Breast epithelium (tissue), 4 donors: ENCODE results near the gene ATG101. TPM values are rescaled to one million over a fixed set of nuclear protein-coding genes. Genes with fewer than 3 reads are reported as not detected.

ENCODE experiments used
- DNase-seq, 2 donors: peaks; one replicate each; pipeline ENCODE4 v3.0.0-alpha.2; 2019; ENCODE audit warnings: low spot score in 2 of 2
- H3K27ac ChIP-seq, 2 donors: fragments of 200-600 bp; sonication (generic) in 1 of 2; one replicate each; pipeline ENCODE4 v1.5.1; 2016 to 2019; ENCODE audit warnings: mild to moderate bottlenecking in 1 of 2
- H3K27me3 ChIP-seq, 2 donors: fragments of 200-600 bp; sonication (generic) in 1 of 2; one replicate each; pipeline versions ENCODE4 v1.5.1 to v1.6.0; 2017 to 2019; ENCODE audit warnings: control low read depth in 1 of 2, mild to moderate bottlenecking in 1 of 2
- H3K36me3 ChIP-seq: fragments of 200-600 bp; one replicate; pipeline ENCODE4 v1.5.1; 2019
- H3K4me1 ChIP-seq, 2 donors: fragments of 200-600 bp; sonication (generic); one replicate each; pipeline ENCODE4 v1.5.1; 2016 to 2019; ENCODE audit warnings: control low read depth in 1 of 2
- H3K4me3 ChIP-seq, 3 donors: fragments of 200-600 bp; sonication (generic); 1 replicate in 2 of 3; 2 replicates in 1 of 3; pipeline ENCODE4 v1.5.1; 2016 to 2019; ENCODE audit warnings: mild to moderate bottlenecking in 3 of 3, moderate library complexity in 2 of 3
- H3K9me3 ChIP-seq, 2 donors: fragments of 200-600 bp; sonication (generic) in 1 of 2; one replicate each; pipeline ENCODE4 v1.5.1; 2016 to 2019; ENCODE audit warnings: control low read depth in 1 of 2
- CTCF ChIP-seq, 3 donors: fragments of 450-650 bp; IDR thresholded peaks; one replicate each; pipeline ENCODE4 v1.5.1; 2016 to 2017; ENCODE audit warnings: antibody characterized with exemption in 3 of 3, mild to moderate bottlenecking in 3 of 3, moderate library complexity in 3 of 3
- POLR2A ChIP-seq: fragments of 450-650 bp; IDR thresholded peaks from one replicate; pipeline ENCODE4 v1.6.1; 2016; ENCODE audit warnings: antibody characterized with exemption, mild to moderate bottlenecking, moderate library complexity
- POLR2AphosphoS5 ChIP-seq, 3 donors: sonication (generic); formaldehyde crosslinking; IDR thresholded peaks; one replicate each; pipeline ENCODE4 v1.6.1; 2017; ENCODE audit warnings: antibody characterized with exemption in 3 of 3
- intact Hi-C: fragments of 100-400 bp; cut with DNase I; formaldehyde crosslinking; loops from one replicate; pipeline ENCODE4 v1.15.1; 2023; ENCODE audit warnings: low total_unique reads
- total RNA-seq, 3 donors: library from RNA; depleted of rRNA; stranded (reverse); fragments of >200 nt; gene quantifications; one replicate each; pipeline ENCODE4 v1.1.0, GENCODE V29; 2016

The ATG101 gene
- total RNA-seq, 3 donors from 2014 or later, result 35.0 to 54.2 (median 39.7) TPM

GRCh38 chr12:52042706-52043385, 26.9 kb upstream of the ATG101 start:
- H3K4me3 ChIP-seq, result no peak overlapping the region
- no peak for DNase-seq
- H3K9me3 ChIP-seq, result no peaks in the 10 kb centered on the region
- H3K36me3 ChIP-seq, result no peaks in the 10 kb centered on the region
- peak overlapping the region; percentile 92 to 94 for H3K27ac ChIP-seq
- H3K27me3 ChIP-seq, result no peaks in the 10 kb centered on the region
- no peak for TF ChIP-seq CTCF (IDR thresholded peaks at IDR 0.05)
- TF ChIP-seq POLR2A, result no peak
- no peak for TF ChIP-seq POLR2AphosphoS5 (IDR thresholded peaks at IDR 0.05)
- peaks cover 10 to 37% of the 10 kb centered on the region in 2 donors for H3K4me1 ChIP-seq
- intact Hi-C loops, result no loop called here

DNA sequence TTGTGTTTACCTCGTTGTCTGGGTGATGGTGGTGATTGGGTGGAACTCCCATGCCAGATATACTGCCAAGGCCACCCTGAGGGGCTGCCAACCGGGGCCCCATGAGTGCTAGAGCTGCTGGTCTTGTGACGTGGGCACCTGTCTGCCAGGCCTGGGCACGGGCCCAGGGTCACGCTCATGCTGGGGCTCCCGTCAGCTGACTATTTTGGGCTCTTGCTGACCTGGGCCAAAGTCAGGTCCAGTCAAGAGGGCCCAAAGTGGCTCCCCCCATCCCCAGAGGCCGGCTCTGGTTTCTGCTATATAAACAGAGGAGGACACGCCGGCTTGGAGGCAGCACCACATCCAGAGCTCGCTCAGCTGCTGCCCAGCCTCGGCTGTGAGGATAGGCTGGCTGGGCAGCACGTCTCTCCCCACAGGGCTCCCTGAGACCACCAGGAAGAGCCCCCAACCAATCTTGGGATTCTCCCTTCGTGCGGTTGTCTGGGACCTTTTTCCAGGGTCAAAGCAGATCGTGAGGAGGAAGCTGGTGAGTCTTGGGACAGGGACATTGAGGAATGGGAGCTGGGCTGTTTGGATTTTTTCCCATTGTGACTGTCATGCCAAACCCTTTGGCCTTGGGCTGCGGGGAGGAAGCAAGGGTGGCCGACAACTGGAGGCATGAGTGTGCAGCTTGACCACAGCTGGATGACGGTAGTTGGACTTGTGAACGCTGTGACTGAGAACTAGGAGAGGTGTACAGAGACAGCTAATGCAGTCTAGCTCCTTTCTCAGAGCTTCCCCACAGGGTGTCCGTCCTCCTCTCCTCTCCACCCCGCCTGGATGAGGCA, 26.2 kb upstream of the ATG101 start:
- no peaks in the 10 kb centered on the region for H3K9me3 ChIP-seq
- no peaks in the 10 kb centered on the region for H3K27me3 ChIP-seq
- H3K4me3 ChIP-seq, result peak overlapping the region; percentile 5 to 46 (median 16)
- no peak for TF ChIP-seq POLR2A
- no peak for TF ChIP-seq CTCF (IDR thresholded peaks at IDR 0.05)
- no peak for TF ChIP-seq POLR2AphosphoS5 (IDR thresholded peaks at IDR 0.05)
- peak overlapping the region; percentile 92 to 94 for H3K27ac ChIP-seq
- H3K36me3 ChIP-seq, result no peaks in the 10 kb centered on the region
- intact Hi-C loops, result no loop called here
- no peak for DNase-seq
- peaks cover 10 to 37% of the 10 kb centered on the region in 2 donors for H3K4me1 ChIP-seq

DNA sequence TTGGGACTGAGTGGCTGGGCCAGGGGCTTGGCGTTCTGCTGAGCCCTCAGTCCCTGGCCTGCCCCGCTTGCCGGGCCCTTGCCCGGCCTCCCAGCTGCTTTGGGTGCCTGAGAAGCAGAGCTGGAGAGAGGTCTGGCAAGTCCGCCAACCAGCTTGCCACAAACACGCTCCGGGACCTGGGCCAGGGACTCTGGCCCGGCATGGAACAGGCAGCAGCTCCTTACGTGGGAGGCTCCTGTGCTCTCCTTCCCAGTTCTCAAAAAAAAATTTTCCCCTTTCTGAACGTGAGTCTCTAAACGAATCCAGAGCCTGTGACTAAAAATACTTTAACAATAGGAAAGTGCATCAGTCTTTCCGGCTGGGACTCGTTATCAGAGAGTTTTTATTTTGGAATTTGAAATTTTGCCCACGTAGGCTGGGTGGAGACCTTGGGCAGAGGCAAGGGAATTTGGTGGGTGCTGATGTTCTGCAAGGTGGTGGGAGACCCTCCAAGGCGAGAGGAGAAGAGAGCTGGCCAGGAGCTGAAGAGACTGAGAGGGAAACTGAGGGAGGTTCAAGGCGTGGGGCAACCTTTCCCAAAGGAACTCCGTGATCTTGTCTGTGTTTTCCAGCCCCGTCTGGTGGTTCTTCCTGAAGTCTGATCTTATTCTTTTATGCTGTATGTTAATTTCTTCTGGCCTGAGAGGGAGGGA, 25.3 kb upstream of the ATG101 start:
- no peak for TF ChIP-seq POLR2A
- TF ChIP-seq POLR2AphosphoS5 (IDR thresholded peaks at IDR 0.05), result peak; percentile 30 to 56 (median 38)
- Histone ChIP-seq H3K4me3 (peak overlapping the region; percentile 5 to 46 (median 16)), H3K27me3 (no peaks in the 10 kb centered on the region), H3K36me3 (no peaks in the 10 kb centered on the region), H3K9me3 (no peaks in the 10 kb centered on the region), H3K4me1 (peaks cover 10 to 37% of the 10 kb centered on the region in 2 donors), H3K27ac (peak overlapping the region; percentile 92 to 94)
- intact Hi-C loops, result no loop called here
- peak; percentile 88 to 95 for DNase-seq

DNA sequence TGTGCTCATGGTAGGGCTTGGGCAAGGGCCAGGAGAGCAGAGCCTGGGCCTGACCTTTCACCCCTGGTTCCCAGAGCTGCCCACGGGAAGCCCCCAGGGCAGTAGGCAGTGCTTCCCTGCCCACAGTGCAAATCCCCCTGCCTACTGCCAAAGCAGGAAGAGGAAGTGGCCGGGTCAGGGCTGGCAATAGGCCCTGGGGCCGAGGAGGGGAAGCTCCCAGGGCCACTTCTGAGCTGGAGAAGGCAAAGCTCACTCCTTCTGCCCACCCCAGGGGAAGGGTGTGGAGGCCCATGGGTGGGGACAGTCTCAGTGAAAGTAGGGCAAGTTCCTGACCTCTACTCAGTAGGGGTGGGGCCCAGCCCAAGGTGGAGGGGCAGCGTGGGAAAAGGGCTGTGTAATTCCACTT, 24.0 kb upstream of the ATG101 start:
- intact Hi-C loops, result no loop called here
- Histone ChIP-seq H3K27me3 (no peaks in the 10 kb centered on the region), H3K9me3 (no peaks in the 10 kb centered on the region), H3K4me1 (peaks cover 16 to 37% of the 10 kb centered on the region in 2 donors), H3K36me3 (no peaks in the 10 kb centered on the region), H3K27ac (peak overlapping the region; percentile 92 to 94), H3K4me3 (peak overlapping the region in 1 of 3 donors; percentile 3)
- TF ChIP-seq CTCF (IDR thresholded peaks at IDR 0.05) (no peak), POLR2AphosphoS5 (IDR thresholded peaks at IDR 0.05) (no peak), POLR2A (no peak)
- no peak for DNase-seq

GRCh38 chr12:52046859-52047258, 22.9 kb upstream of the ATG101 start:
- Histone ChIP-seq H3K4me1 (peaks cover 14 to 30% of the 10 kb centered on the region in 2 donors), H3K9me3 (no peaks in the 10 kb centered on the region), H3K27ac (no peak overlapping the region), H3K36me3 (no peaks in the 10 kb centered on the region), H3K27me3 (no peaks in the 10 kb centered on the region), H3K4me3 (no peak overlapping the region)
- TF ChIP-seq POLR2AphosphoS5 (IDR thresholded peaks at IDR 0.05), result no peak
- no peak for TF ChIP-seq POLR2A
- TF ChIP-seq CTCF (IDR thresholded peaks at IDR 0.05), result no peak
- DNase-seq, result no peak
- intact Hi-C loops, result no loop called here
